Mesendoderm (in vitro differentiated cells): ENCODE results near the gene KRT14.
A peak's percentile ranks its signal among the peaks of the same experiment; 100 is the strongest.
"Not testable (repeated sequence)": the region's sequence is repeated elsewhere in the genome, so short reads cannot be mapped to it uniquely, and the experiment has no call there.

Source experiments
- DNase-seq: peaks from one replicate; pipeline ENCODE4 v3.0.0; 2013
- H2AK5ac ChIP-seq: 2 replicates; pipeline ENCODE4 v1.6.1; 2013; ENCODE audit warnings: low read length, inconsistent platforms
- H2BK120ac ChIP-seq: 2 replicates; pipeline ENCODE4 v1.6.1; 2013; ENCODE audit warnings: low read depth, mild to moderate bottlenecking, low read length, moderate library complexity, mixed read lengths
- H2BK15ac ChIP-seq: replicated peaks from 2 replicates; pipeline ENCODE4 v1.6.1; 2013; ENCODE audit warnings: low read depth, mild to moderate bottlenecking, moderate library complexity
- H2BK5ac ChIP-seq: 2 replicates; pipeline ENCODE4 v1.6.1; 2013; ENCODE audit warnings: low read length, inconsistent platforms
- H3K18ac ChIP-seq: 2 replicates; pipeline ENCODE4 v1.6.1; 2013; ENCODE audit warnings: mild to moderate bottlenecking, low read length, mixed read lengths
- H3K23ac ChIP-seq: one replicate; pipeline ENCODE4 v1.6.1; 2013; ENCODE audit warnings: low read length
- H3K27ac ChIP-seq: 2 replicates; pipeline ENCODE4 v1.5.1; 2013; ENCODE audit warnings: low read depth, mild to moderate bottlenecking, inconsistent platforms, low read length, moderate library complexity
- H3K27me3 ChIP-seq: 2 replicates; pipeline ENCODE4 v1.6.1; 2013; ENCODE audit warnings: low read length, control low read depth, mild to moderate bottlenecking, inconsistent platforms; ENCODE audit not compliant: insufficient read depth, poor library complexity
- H3K36me3 ChIP-seq: 2 replicates; pipeline ENCODE4 v1.6.1; 2013; ENCODE audit warnings: low read length, inconsistent platforms; ENCODE audit not compliant: control insufficient read depth, insufficient read depth
- H3K4ac ChIP-seq: one replicate; pipeline ENCODE4 v1.6.1; 2013; ENCODE audit warnings: low read depth, mild to moderate bottlenecking, low read length, moderate library complexity
- H3K4me1 ChIP-seq: 2 replicates; pipeline ENCODE4 v1.6.1; 2013; ENCODE audit warnings: low read depth, low read length, inconsistent platforms; ENCODE audit not compliant: control insufficient read depth
- H3K4me2 ChIP-seq: 2 replicates; pipeline ENCODE4 v1.6.1; 2013; ENCODE audit warnings: low read length
- H3K4me3 ChIP-seq: 2 replicates; pipeline ENCODE4 v1.5.1; 2013; ENCODE audit warnings: mild to moderate bottlenecking, low read length
- H3K56ac ChIP-seq: one replicate; pipeline ENCODE4 v1.6.1; 2013; ENCODE audit warnings: low read length
- H3K79me1 ChIP-seq: 2 replicates; pipeline ENCODE4 v1.6.1; 2013; ENCODE audit warnings: low read length, inconsistent platforms
- H3K79me2 ChIP-seq: 2 replicates; pipeline ENCODE4 v1.6.1; 2013; ENCODE audit warnings: mild to moderate bottlenecking, low read length; ENCODE audit not compliant: control insufficient read depth, insufficient read depth
- H3K9ac ChIP-seq: 2 replicates; pipeline ENCODE4 v1.6.1; 2013; ENCODE audit warnings: low read length, inconsistent platforms
- H4K5ac ChIP-seq: one replicate; pipeline ENCODE4 v1.6.1; 2013; ENCODE audit warnings: low read length
- H4K8ac ChIP-seq: one replicate; pipeline ENCODE4 v1.6.1; 2013; ENCODE audit warnings: low read depth, mild to moderate bottlenecking, control low read depth, low read length, moderate library complexity
- WGBS: extraction: QIAGEN DNeasy Blood & Tissue Kit; methylation state at CpG from one replicate; pipeline ENCODE4 v1.1.7; 2013; ENCODE audit warnings: low lambda C conversion rate, missing lambda C conversion rate; ENCODE audit not compliant: insufficient coverage; ENCODE audit errors: extremely low coverage; 5-methylcytosine and 5-hydroxymethylcytosine counted together

Gene KRT14

GRCh38 chr17:41583137-41584127 lies 3.3 kb downstream of the KRT14 start:
- no CpG with 5 or more reads among the region's 33 CpGs for WGBS
- H3K79me2 ChIP-seq: no peaks in the 10 kb centered on the region
- H3K4me1 ChIP-seq: no peaks in the 10 kb centered on the region
- no peak overlapping the region for H3K4me3 ChIP-seq
- no peak overlapping the region for H4K8ac ChIP-seq
- no peaks in the 10 kb centered on the region for H3K36me3 ChIP-seq
- no peak overlapping the region for H3K56ac ChIP-seq
- H3K27me3 ChIP-seq: no peaks in the 10 kb centered on the region
- H2BK5ac ChIP-seq: no peak overlapping the region
- no peak for DNase-seq
- H3K23ac ChIP-seq: no peak overlapping the region
- H2BK15ac ChIP-seq: no peak overlapping the region
- no peak overlapping the region for H2BK120ac ChIP-seq
- no peaks in the 10 kb centered on the region for H3K79me1 ChIP-seq
- no peak overlapping the region for H3K18ac ChIP-seq
- no peak overlapping the region for H3K9ac ChIP-seq
- H3K4me2 ChIP-seq: no peak overlapping the region
- no peak overlapping the region for H2AK5ac ChIP-seq
- no peak overlapping the region for H3K4ac ChIP-seq
- H3K27ac ChIP-seq: no peak overlapping the region
- H4K5ac ChIP-seq: no peak overlapping the region

GRCh38 chr17:41582061-41582968 lies 4.4 kb downstream of the KRT14 start:
- not testable (repeated sequence) for H2BK120ac ChIP-seq, H3K4me3 ChIP-seq, H3K27me3 ChIP-seq, H3K9ac ChIP-seq, H4K8ac ChIP-seq, H3K79me1 ChIP-seq, H2BK15ac ChIP-seq, H3K23ac ChIP-seq, H2BK5ac ChIP-seq, H3K56ac ChIP-seq, H3K4ac ChIP-seq, H3K79me2 ChIP-seq, H3K36me3 ChIP-seq, H3K18ac ChIP-seq, H3K27ac ChIP-seq, H2AK5ac ChIP-seq, H3K4me2 ChIP-seq, H4K5ac ChIP-seq, H3K4me1 ChIP-seq
- peak; percentile 21 for DNase-seq
- WGBS: no CpG with 5 or more reads among the region's 13 CpGs

GRCh38 chr17:41581366-41582060 lies 5.2 kb downstream of the KRT14 start:
- Histone ChIP-seq H3K79me1 (no peaks in the 10 kb centered on the region), H3K18ac (no peak overlapping the region), H3K36me3 (no peaks in the 10 kb centered on the region), H3K56ac (no peak overlapping the region), H2AK5ac (no peak overlapping the region), H4K8ac (no peak overlapping the region), H3K23ac (no peak overlapping the region), H3K4me1 (no peaks in the 10 kb centered on the region), H2BK15ac (no peak overlapping the region), H3K4me3 (no peak overlapping the region), H2BK5ac (no peak overlapping the region), H4K5ac (no peak overlapping the region), H3K4ac (no peak overlapping the region), H3K27me3 (no peaks in the 10 kb centered on the region), H3K9ac (no peak overlapping the region), H3K4me2 (no peak overlapping the region), H3K79me2 (no peaks in the 10 kb centered on the region), H2BK120ac (no peak overlapping the region), H3K27ac (no peak overlapping the region)
- WGBS: no CpG with 5 or more reads among the region's 4 CpGs
- DNase-seq: no peak

- Histone ChIP-seq H3K23ac (no peak overlapping the region), H3K36me3 (no peaks in the 10 kb centered on the region), H3K18ac (no peak overlapping the region), H2BK120ac (no peak overlapping the region), H2AK5ac (no peak overlapping the region), H3K4me2 (no peak overlapping the region), H2BK15ac (no peak overlapping the region), H3K27ac (no peak overlapping the region), H3K4me1 (no peaks in the 10 kb centered on the region), H3K9ac (no peak overlapping the region), H4K5ac (no peak overlapping the region), H3K27me3 (no peaks in the 10 kb centered on the region), H3K79me1 (no peaks in the 10 kb centered on the region), H3K79me2 (no peaks in the 10 kb centered on the region), H3K4ac (no peak overlapping the region), H3K4me3 (no peak overlapping the region), H3K56ac (no peak overlapping the region), H2BK5ac (no peak overlapping the region), H4K8ac (no peak overlapping the region)
- no peak for DNase-seq
- no CpG with 5 or more reads among the region's 1 CpG for WGBS
Measured at GRCh38 chr17:41580687-41581365, 5.9 kb downstream of the KRT14 start.

GRCh38 chr17:41580244-41580575 lies 6.5 kb downstream of the KRT14 start:
- no peak overlapping the region for H3K4me3 ChIP-seq
- H4K5ac ChIP-seq: no peak overlapping the region
- no peaks in the 10 kb centered on the region for H3K79me1 ChIP-seq
- no peak overlapping the region for H2BK15ac ChIP-seq
- H3K9ac ChIP-seq: no peak overlapping the region
- no peaks in the 10 kb centered on the region for H3K4me1 ChIP-seq
- no peaks in the 10 kb centered on the region for H3K79me2 ChIP-seq
- no peak overlapping the region for H3K56ac ChIP-seq
- WGBS: no CpG with 5 or more reads among the region's 2 CpGs
- H3K18ac ChIP-seq: no peak overlapping the region
- no peak overlapping the region for H3K4ac ChIP-seq
- no peak overlapping the region for H2BK5ac ChIP-seq
- H3K23ac ChIP-seq: no peak overlapping the region
- no peak for DNase-seq
- H3K36me3 ChIP-seq: no peaks in the 10 kb centered on the region
- no peak overlapping the region for H2BK120ac ChIP-seq
- no peak overlapping the region for H3K4me2 ChIP-seq
- H4K8ac ChIP-seq: no peak overlapping the region
- H2AK5ac ChIP-seq: no peak overlapping the region
- no peaks in the 10 kb centered on the region for H3K27me3 ChIP-seq
- H3K27ac ChIP-seq: no peak overlapping the region
